HG03469 (cell line): ENCODE data around the gene S100A11.

Experiments
- ATAC-seq: cut with Tn5 transposase; IDR thresholded peaks from one replicate; pipeline ENCODE4 v1.9.1; 2021; ENCODE audit warnings: mild to moderate bottlenecking, moderate library complexity, moderate number of reproducible peaks; ENCODE audit not compliant: unreplicated experiment

The S100A11 gene

DNA sequence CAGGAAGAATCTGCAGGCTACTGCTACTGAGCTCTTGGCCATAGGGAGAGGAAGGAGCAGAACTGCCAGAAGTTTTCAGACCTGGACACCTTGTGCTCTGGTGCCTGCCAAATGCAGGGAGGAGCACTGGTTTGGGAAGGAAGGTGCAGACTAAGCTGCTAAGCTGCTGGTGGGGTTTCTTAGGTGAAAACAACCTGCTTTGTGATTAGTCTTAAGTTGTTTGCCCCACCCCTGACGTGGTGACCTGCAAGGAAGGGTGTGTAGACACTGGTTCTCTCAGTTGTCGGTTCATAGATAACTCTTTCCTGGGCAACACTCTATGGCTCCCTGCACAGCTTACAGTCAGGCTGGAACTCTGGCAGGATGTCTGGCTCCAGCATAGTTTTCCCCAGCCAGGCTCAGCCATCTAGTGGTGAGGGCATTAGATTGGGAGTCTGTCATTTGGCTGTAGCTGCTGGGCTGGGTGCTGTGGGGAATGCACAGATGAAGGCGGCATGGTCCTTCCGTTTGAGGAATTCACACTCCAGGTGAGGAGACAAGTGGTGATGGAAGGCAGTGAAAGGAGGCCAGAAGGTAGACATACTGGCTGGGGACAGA is 32.9 kb downstream of the S100A11 start:
- no peak for ATAC-seq

DNA sequence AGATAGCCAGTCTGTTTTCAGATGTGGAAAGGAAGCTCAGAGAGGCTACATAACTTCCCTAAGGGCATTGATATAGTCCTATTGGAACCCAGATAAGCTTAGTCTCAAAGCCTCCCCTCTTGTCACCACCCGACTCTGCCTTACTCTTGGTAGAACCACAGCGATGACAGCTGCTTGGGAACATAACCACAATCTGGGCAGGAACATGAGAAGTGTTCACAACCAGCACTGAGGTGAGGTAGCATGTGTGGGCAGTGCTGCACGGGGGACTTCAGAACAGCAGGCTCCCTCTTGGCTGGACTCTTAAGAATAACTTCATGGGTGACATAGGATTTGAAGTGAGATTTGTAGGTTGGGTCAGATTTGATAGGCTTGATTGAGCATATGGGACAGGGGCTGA is 33.8 kb downstream of the S100A11 start:
- no peak for ATAC-seq

DNA sequence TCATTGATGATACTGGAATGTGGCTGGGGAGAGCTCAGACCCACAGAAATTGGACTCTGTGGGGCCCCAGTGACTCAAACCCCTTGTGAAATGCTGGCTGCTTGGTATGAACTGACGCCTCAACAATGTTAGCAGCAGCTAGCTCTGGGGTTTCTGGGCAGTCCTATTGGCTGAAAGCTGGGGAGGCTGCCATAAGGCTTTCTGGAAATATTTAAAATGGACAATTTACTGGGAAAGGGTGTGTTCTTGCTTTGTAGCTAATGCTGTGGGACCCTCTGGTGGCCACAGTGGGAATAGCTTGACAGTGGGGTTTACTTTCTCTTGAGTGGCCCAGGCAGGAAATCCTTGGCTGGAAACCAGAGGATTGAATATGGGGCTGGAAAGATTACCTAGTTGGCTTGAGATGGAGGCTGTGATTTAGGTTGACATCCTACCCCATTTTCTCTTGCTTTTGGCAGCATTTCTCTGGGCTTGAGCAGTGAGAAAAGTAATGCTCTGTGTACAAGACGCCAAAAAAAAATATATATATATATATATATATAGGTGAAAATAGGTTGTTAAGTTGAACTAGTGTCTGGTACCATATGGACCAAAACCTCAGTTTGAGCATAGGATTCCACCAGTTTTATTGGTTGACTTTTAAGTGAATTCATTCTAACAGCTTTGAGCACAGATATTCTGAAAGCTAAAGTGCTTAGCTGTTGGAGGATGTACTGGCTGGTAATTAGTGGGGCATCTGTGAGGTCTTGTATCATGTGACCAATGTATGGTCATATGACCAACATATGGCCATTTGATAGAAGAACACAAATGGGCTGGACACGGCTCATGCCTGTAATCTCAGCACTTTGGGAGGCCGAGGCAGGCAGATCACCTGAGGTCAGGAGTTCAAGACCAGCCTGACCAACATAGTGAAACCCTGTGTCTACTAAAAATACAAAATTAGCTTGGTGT is 34.9 kb downstream of the S100A11 start:
- no peak for ATAC-seq

DNA sequence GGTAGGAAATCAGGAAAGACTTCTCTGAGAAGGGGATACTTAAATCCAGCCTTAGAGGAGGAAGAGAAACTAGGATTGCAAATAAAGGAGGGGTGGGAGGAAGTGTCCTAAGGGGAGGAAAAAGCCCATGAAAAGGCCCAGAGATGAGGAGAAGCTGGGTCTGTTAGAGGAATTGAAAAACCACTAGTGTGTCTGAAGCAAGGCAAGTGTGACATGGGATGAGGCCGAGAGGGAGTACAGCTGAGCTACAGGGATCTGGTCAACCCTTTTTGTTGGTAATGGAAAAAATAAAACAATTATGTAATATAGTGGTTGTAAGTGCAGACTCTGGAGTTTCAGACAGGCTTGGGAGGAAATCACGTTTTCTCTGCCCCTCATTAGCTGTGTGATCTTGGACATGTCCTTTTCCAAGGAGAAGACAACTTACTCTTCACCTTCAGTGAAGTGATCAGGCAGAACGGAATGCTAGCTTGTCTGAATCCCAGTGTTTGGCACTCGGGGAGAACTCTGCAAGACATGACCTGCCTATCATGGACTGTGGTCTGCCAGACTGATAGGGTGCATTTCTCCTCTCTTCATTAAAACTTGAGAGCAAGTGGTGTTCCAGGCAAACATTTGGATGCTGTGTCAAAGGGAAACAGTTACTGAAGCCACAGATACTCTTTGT is 35.7 kb downstream of the S100A11 start:
- ATAC-seq: no peak

DNA sequence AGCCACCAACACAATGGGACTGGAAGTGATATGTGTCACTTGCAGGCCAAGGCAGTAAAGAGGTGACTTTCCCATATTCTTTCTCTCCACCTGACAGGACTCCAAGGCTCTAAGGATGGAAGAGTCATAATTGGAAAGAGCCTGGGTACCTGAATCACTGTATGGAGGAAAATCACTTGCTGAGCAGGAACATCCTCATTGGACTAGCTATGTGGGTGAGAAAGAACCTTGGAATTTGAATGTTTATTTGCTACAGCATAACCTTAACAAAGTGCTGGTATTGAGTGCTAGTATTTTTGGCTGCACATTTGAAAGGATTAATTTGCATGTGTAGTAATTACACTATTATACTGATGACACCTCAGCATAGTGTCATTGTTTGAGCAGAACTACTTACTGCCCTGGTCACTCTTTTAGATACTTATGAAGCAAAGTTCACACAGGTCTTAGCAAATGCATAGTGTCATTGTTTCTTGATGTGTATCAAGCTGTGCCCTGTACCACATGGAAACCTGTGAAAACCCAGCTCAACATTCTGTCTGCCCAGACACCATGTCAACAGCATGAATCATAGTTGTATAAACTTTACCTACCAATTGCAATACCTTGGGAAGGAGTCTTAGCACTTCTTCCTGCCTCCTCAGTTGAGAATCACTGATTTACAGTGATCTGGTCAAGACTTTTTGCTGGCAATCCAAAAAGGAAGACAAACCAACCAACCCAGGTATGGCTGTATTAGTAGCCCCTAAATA is 38.0 kb downstream of the S100A11 start:
- no peak for ATAC-seq

DNA sequence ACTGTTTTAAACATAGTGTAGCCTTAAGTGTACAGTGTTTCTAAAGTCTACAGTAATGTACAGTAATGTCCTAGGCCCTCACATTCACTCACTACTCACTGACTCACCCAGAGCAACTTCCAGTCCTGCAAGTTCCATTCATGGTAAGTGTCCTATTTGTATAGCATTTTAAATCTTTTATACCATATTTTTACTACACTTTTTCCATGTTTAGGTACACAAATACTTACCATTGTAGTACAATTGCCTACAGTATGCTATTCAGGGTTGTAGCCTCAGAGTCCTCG is 39.6 kb downstream of the S100A11 start:
- ATAC-seq: no peak

DNA sequence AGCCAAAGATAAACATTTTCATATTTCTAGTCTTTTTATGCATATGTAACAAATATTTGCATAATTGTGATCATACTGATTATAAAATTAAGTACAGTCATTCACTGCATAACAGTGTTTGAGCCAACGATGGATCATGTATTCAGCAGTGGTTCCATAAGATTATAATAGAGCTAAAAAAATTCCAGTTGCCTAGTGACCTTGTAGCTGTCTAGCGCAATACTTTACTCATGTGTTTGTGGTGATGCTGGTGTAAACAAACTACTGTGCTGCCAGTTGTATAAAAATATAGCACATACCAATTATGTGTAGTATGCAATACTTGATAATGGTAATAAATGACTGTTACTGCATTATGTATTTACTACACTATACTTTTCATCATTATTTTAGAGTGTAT is 41.0 kb downstream of the S100A11 start:
- no peak for ATAC-seq

DNA sequence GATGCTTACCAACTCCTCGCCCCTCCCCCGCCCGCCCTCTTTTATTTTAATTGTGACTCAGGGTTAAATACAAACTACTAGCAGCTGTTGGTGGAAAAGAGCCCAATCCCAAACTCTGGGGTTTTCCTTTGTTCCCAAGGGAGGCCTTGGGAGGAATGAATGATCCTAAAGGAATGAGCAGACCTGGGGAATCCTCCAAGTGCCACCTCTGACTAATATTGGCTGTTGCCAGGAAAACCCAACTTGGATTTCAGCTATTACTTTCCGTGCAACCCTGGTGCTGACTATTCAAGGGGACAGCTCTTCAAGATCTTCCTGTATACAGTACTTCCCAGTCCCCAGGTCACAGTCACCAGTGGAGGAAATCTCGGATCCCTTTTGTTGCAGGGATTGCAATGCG is 41.8 kb downstream of the S100A11 start:
- ATAC-seq: no peak

DNA sequence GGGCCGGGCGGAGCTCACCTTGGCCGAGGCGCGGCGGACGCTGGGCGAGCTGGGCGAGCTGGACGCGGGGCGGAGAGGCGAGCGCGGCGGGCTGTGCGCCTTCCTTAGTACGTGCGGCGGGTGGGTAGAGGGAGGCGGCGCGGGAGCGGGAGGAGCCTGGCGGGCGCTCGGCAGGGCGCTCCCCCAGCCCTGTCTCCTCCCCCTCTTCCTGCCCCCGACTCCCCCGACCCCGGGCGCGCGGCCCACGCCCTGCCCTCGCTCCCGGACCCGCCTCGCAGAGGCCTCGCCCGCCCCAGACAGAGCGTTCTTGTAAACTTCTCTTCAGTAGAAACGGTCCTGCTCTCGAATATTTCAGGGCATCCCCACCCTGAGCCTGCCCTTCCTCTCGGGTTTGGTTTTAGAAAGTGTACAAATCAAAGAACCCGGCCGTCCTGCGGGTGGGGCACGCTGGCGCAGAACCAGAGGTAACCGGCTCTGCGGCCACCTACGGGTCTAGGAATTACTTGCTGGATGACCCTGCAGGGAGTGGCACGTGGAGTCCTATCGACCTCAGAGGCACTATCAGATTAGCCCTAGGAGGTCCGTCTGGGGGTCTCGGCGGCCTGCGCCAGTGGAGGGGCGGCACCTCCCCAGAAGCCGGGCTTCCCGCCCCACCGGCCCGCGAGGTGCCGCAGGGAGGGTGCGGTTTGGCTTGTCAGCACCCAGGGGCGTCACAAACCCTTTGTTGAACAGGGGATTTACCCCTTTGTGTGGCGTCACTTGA is 42.9 kb downstream of the S100A11 start, which contains the start of gene S100A10:
TSS of gene S100A10 (minus strand) at position 126 of the 763 bp plus-strand sequence. CDS start 7,629 bp downstream, outside the sequence.
- ATAC-seq: no peak

DNA sequence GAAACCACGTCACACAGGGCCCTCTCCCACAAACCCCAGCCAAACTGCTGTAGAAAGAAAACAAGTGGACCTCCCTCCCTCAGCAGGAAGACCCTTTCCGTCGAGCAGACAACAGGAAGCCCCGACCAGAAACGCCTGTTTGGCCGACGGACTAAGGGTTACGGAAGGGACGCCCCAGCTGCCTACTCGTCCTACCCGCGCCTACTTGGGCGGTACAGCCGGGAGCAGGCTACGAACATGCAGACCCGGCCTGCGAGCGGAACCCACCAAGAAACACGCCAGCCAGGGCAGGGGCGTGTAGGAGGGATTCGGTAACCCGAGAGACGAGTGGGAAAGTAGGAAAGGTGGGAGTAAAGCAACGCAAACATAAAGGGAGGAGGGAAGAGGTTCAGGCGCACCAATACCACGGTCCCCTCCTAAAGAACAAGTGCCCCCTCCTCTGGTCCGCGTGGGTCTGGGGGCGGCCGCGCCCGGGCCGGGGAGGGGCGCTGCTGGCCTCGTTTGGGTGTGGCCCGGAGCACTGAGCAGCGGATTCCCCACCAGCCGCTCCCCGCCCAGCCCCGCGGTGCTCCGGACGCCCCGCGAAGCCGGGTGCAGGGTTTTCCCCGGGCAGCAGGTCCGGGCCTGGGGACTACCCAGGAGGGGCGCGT is 43.6 kb downstream of the S100A11 start:
- no peak for ATAC-seq

DNA sequence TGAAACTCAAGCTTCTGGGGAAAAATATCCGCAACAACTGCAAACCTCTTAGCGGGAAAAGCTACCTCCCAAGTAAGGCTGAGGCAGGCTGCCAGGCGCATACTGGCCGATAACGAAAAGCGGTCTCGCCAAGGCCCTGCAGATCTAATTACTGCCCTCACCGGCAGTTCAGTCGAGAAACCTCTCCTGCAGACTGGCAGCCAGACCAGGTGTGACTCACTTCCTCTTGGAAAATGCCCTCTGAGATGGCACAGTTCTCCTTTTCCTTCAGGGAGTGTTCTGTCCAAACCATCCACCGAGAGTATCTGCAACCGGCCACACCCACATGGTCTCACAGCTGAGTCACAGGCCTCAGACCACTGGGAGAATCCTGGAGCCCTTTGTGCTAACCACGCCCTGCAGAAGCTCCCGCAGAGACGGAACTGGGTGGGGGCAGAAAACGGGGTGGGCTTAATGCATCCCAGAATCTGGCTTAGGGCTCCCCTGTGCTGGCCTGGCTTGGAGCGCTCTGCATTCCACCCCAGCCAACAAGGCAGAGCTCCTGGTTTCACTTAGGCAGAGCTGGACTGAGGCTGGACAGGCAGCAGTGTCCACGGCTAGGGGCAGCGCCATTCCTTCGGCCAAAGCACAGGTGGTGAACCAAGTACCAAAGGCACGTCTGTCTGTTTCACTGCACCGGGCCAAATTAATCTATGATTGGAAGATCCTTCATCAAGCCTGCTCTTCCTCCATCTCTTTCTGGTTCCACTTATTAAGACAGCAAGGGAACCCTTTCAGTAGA is 44.3 kb downstream of the S100A11 start:
- no peak for ATAC-seq

DNA sequence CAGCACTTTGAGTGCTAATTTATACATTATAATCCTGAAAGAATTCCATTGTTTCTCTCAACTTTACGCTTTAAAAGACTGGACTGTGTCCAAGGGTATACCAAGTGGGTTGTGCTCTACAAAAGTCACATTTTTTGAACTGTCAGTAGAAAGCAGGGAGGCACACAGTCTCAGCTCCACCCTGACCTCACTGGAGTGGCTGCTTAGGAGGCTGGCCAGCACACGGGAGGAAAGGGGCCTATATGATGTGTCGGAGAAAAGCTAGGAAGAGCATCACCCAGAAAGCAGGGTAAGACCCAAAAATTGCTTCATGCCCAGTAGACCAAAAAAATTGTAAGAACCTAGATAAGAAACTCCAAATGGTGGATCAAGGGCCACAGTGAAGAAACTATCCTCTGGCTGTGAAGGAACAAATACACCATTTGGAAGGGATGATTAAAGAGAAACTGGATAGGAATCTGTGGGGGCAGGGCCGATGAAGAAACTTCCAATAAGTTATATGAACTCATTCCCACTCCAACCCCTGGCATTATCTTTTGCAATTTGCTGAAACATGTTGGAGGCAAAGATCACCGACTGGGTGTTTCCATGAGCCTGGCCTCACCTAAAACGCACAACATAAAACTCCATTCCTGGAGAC is 45.0 kb downstream of the S100A11 start:
- no peak for ATAC-seq

DNA sequence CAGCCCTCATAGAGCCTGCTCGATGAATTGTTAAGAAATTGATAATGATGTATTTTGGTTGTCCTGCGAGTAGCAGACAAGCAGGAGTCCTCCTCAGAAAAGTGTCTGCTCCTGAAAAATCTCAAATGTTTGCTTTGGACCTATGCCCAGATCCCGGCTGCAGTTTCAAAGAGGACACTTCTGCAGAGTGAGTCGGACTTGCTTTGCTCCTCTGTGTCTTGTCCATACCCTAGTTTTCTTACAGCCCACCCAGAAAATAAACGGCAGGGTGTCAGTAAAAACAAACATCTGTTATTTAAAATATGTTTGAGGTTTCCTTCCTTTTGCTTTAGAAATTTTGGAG is 46.0 kb downstream of the S100A11 start:
- ATAC-seq: no peak

DNA sequence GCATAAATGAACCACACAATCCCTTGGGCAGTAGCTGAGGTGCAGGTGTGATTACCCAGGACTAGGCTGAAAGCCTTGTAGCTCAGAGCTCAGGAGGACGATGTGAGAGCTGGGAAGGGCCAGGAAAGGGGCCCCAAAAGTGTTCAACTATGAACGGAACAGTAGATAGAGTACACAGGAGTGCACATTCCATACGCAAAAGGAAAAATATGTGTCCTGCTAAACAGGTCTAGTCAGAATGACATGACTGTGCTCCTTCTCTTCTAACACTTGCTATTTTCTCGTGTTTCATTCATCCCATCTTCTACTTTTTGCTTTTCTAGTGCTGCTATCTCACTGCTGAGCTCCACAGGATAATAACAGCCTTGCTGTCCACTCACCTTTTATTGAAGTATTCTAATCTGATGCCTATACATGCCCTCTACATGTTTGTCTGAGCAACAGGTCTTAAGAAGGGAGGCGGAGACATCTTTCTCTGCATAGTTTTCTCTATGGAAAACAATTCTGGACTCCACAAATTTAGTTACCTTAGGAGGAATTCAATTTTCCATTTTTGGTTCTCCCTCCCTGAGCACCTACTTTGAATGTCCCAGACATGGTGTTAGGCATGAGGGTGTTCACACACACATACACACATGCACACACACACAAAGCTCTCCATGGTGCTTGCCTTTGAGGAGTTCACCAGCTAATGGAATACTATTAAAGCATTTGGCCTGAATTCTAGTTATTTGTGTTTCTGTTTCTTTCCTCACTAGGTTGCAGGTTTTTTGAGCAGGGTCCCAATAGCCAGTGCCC is 46.5 kb downstream of the S100A11 start:
- no peak for ATAC-seq

DNA sequence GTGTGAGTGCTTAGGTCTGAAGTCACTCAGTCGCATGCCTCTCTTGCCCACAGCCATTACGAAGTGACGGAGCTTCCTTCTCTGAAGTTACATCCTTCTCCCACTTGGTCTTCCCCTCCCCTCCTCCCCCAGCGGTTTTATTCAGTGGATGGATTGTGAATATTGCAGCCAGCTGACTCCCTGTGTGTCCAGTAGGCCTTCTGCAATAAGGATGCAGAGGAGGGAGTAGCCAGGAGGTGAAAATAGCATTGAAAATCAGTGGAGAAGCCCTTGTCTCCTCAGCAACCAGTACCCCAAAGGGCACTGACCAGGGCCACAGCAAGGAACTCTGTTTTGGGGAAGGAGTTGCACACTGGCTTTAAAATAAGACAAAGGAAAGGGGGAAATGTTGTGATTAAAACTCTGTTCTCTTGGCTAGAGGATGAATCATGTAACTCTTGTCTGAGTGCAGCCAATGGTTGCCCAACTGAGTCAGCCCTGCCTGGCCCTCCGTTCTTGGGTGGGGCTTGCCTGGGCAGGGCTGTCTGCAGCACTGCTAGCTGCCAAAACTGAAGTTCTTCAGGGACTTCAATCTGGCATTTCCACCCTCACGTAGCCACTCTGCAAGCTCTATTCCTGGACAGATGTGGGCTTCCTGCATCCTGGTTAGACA is 47.5 kb downstream of the S100A11 start:
- ATAC-seq: no peak

DNA sequence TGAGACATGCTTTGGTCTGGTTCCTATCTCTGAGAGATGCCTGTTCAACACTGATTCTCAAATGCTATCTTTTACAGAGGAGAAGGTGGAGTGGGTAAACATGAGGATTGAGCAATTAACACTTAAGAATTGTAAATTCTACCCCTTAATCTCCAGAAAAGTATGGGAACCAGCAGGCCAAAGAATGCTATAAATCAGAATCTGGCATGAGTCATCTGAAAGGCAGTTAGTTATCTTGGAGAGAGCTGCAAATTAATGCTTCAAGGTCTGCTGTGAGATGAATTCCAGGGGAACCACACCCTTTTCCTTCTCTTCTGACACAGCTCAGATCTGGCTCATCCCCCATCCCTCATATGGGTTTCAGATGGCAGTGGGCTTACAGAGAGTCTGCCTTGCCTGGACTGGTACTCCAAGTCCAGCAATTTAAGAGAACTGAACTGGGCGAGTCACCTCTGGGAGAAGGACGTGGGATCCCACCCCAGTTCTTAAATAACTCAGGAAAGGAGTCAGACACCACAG is 48.3 kb downstream of the S100A11 start:
- ATAC-seq: no peak

DNA sequence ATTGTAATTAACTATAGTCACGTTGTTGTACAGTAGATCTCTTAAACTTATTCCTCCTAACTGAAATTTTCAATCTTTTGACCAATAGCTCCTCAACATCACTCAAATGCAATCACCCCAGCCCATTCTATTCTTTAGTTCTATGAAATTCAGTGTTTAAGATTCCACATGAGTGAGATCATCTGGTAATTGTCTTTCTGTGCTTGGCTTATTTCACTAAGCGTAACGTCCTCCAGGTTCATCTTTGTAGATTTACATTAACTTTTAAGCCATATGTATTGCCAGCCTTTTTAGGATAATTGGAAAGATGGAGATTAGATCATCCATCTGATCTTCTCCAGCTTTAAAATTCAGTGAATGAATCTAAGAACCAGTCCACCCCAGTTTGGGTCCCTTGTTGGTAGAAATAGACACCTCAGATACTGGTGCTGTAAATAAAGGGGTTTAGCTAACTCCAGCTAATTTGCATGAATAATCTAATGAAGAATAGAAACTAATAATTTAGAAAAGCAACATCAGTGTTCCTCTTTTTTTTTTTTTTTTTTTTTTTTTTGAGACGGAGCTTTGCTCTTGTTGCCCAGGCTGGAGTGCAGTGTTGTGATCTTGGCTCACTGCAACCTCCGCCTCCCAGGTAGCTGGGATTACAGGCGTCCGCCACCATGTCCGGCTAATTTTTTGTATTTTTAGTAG is 50.2 kb downstream of the S100A11 start:
- no peak for ATAC-seq
